Measurements from ENCODE around the gene RPUSD2. TPM values are rescaled to one million over a fixed set of nuclear protein-coding genes. Genes with fewer than 3 reads are reported as not detected.

RPUSD2 gene
- polyA plus RNA-seq, 3 donors: 1.1 to 6.3 (median 4.3) TPM

DNA sequence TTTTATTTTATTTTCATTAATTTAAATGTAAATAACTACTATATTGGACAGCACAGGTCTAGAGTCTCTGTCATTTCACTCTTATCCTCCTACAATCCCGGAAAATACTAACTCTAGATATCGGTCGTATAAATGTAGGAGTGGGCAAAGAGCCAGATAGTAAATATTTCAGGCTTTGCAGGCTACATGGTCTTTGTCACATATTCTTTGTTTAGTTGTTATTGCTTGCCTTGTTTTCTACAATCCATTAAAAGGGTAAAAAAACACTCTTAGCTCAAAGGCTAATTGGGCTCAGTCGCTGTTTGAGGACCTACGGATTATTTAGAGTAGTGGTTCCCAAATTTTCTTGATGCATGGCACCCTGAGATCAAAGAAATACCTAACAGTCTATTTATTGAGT lies 26.7 kb downstream of the RPUSD2 start:
- H3K4me1 ChIP-seq (ENCODE audit: control insufficient read depth in 1 of 2, insufficient read depth in 2 of 2, low read length in 2 of 2): peaks cover 10 to 16% of the 10 kb centered on the region in 2 donors

DNA sequence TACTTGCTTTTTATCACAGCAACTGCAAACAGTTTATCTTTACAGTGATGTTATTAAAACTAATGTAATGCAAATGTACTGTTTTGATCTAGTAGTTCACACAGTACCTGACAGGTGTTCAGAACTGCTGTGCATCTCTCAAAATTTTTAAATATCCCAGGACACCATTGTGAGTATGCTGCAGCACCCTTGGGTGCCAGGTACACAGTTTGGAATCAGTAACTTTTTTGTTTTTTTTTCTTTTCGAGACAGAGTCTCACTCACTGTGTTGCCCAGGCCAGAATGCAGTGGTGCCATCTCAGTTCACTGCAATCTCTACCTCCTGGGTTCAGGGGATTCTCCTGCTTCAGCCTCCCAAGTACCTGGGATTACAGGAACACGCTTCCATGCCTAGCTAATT lies 27.9 kb downstream of the RPUSD2 start:
- TF ChIP-seq, protein P1, sequence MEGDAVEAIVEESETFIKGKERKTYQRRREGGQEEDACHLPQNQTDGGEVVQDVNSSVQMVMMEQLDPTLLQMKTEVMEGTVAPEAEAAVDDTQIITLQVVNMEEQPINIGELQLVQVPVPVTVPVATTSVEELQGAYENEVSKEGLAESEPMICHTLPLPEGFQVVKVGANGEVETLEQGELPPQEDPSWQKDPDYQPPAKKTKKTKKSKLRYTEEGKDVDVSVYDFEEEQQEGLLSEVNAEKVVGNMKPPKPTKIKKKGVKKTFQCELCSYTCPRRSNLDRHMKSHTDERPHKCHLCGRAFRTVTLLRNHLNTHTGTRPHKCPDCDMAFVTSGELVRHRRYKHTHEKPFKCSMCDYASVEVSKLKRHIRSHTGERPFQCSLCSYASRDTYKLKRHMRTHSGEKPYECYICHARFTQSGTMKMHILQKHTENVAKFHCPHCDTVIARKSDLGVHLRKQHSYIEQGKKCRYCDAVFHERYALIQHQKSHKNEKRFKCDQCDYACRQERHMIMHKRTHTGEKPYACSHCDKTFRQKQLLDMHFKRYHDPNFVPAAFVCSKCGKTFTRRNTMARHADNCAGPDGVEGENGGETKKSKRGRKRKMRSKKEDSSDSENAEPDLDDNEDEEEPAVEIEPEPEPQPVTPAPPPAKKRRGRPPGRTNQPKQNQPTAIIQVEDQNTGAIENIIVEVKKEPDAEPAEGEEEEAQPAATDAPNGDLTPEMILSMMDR (IDR thresholded peaks at IDR 0.05): no peak
- H3K4me3 Mint-ChIP-seq: no peak overlapping the region
- H3K4me1 Mint-ChIP-seq: peaks cover 13% of the 10 kb centered on the region
- no peaks in the 10 kb centered on the region for H3K27me3 Mint-ChIP-seq (ENCODE audit: low read depth in 3 of 3)
- H3K27ac Mint-ChIP-seq: peak overlapping the region in 1 of 7 donors; percentile 65
- no peak for DNase-seq
- Histone ChIP-seq H3K4me2 (replicated peaks; ENCODE audit: extremely low read depth, low read length, poor library complexity, severe bottlenecking) (no peak overlapping the region), H3K4me3 (replicated peaks in 1 of 3; ENCODE audit: low read depth in 2 of 3, low read length in 3 of 3) (no peak overlapping the region), H4K20me1 (ENCODE audit: insufficient read depth, low read length) (no peaks in the 10 kb centered on the region), H3K4me1 (ENCODE audit: control insufficient read depth in 1 of 2, insufficient read depth in 2 of 2, low read length in 2 of 2) (peaks cover 10 to 16% of the 10 kb centered on the region in 2 donors), H3K27ac (ENCODE audit: low read depth in 1 of 2, low read length in 2 of 2) (peak overlapping the region in 1 of 2 donors; percentile 48), H3K79me2 (ENCODE audit: insufficient read depth, low read length) (peaks cover 79% of the 10 kb centered on the region), H3K9me3 (replicated peaks in 1 of 2; ENCODE audit: control insufficient read depth in 1 of 2, insufficient read depth in 1 of 2, low read length in 2 of 2) (no peaks in the 10 kb centered on the region), H3K9ac (ENCODE audit: insufficient read depth, low read length, poor library complexity, severe bottlenecking) (no peak overlapping the region), H3K27me3 (ENCODE audit: control insufficient read depth in 2 of 2, insufficient read depth in 2 of 2, low read length in 2 of 2) (no peaks in the 10 kb centered on the region), H3K36me3 (replicated peaks in 1 of 2; ENCODE audit: control insufficient read depth in 1 of 2, insufficient read depth in 2 of 2, low read length in 2 of 2) (no peaks in the 10 kb centered on the region), H2AFZ (ENCODE audit: insufficient read depth, low read depth, low read length, poor library complexity, severe bottlenecking) (peak overlapping the region; percentile 3)
- WGBS (ENCODE audit: insufficient coverage): 100% methylated on average over 1 of the region's 2 CpGs
- H3K36me3 Mint-ChIP-seq: peaks cover 0 to under 1% of the 10 kb centered on the region in 2 donors
- intact Hi-C loops (cut with micrococcal nuclease): loop anchor here in 1 of 2 donors (10.0 kb wide), 1 partner anchor 98 kb away; the partner anchor contains the start of gene RAD51
- peaks cover 0 to 1% (median 0%) of the 10 kb centered on the region in 7 donors for H3K9me3 Mint-ChIP-seq

More for the DNA sequence above, 26.7 kb downstream of the RPUSD2 start:
- intact Hi-C loops (cut with micrococcal nuclease): loop anchor here in 1 of 2 donors (10.0 kb wide), 1 partner anchor 99 kb away; the partner anchor contains the start of gene RAD51
- H3K27ac Mint-ChIP-seq: no peak overlapping the region
- DNase-seq: no peak
- no peaks in the 10 kb centered on the region for H3K36me3 Mint-ChIP-seq
- peaks cover 0 to 1% (median 0%) of the 10 kb centered on the region in 7 donors for H3K9me3 Mint-ChIP-seq
- no peaks in the 10 kb centered on the region for H3K27me3 ChIP-seq (ENCODE audit: control insufficient read depth in 2 of 2, insufficient read depth in 2 of 2, low read length in 2 of 2)
- no peak overlapping the region for H3K4me2 ChIP-seq (replicated peaks; ENCODE audit: extremely low read depth, low read length, poor library complexity, severe bottlenecking)
- no peak overlapping the region for H2AFZ ChIP-seq (ENCODE audit: insufficient read depth, low read depth, low read length, poor library complexity, severe bottlenecking)
- H3K79me2 ChIP-seq (ENCODE audit: insufficient read depth, low read length): peaks cover 67% of the 10 kb centered on the region
- no CpG with 5 or more reads among the region's 5 CpGs for WGBS (ENCODE audit: insufficient coverage)
- H3K4me3 ChIP-seq (replicated peaks in 1 of 3; ENCODE audit: low read depth in 2 of 3, low read length in 3 of 3): no peak overlapping the region
- H3K4me1 Mint-ChIP-seq: peaks cover 13% of the 10 kb centered on the region
- no peak overlapping the region for H3K27ac ChIP-seq (ENCODE audit: low read depth in 1 of 2, low read length in 2 of 2)
- no peaks in the 10 kb centered on the region for H3K9me3 ChIP-seq (replicated peaks in 1 of 2; ENCODE audit: control insufficient read depth in 1 of 2, insufficient read depth in 1 of 2, low read length in 2 of 2)
- H3K9ac ChIP-seq (ENCODE audit: insufficient read depth, low read length, poor library complexity, severe bottlenecking): no peak overlapping the region
- H4K20me1 ChIP-seq (ENCODE audit: insufficient read depth, low read length): no peaks in the 10 kb centered on the region
- no peak overlapping the region for H3K4me3 Mint-ChIP-seq
- TF ChIP-seq, protein P1 (IDR thresholded peaks at IDR 0.05): no peak
- H3K36me3 ChIP-seq (replicated peaks in 1 of 2; ENCODE audit: control insufficient read depth in 1 of 2, insufficient read depth in 2 of 2, low read length in 2 of 2): no peaks in the 10 kb centered on the region
- H3K27me3 Mint-ChIP-seq (ENCODE audit: low read depth in 3 of 3): peaks cover 0 to 2% (median 0%) of the 10 kb centered on the region in 3 donors
